ENCODE data around the gene ENTR1.

- TF ChIP-seq POLR2A (IDR thresholded peaks at IDR 0.05; ENCODE audit: low read length), result no peak
- no peak for TF ChIP-seq GATA1 (IDR thresholded peaks at IDR 0.05; ENCODE audit: low read depth, low read length)
Observed at GRCh38 chr9:136391737-136392537, 18.5 kb downstream of the ENTR1 start.
